Activated effector memory CD4-positive, alpha-beta T cell treated with anti-CD3 and anti-CD28 coated beads, Interleukin-2, amount 50 U/mL, for 16 hours (primary cell): Measurements from ENCODE around the gene SPRN.
"Not testable (repeated sequence)": the region's sequence is repeated elsewhere in the genome, so short reads cannot be mapped to it uniquely, and the experiment has no call there.

Experiments
- DNase-seq: peaks from one replicate; pipeline ENCODE4 v3.0.0-alpha.2; 2020

Gene SPRN, protein sequence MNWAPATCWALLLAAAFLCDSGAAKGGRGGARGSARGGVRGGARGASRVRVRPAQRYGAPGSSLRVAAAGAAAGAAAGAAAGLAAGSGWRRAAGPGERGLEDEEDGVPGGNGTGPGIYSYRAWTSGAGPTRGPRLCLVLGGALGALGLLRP

DNA sequence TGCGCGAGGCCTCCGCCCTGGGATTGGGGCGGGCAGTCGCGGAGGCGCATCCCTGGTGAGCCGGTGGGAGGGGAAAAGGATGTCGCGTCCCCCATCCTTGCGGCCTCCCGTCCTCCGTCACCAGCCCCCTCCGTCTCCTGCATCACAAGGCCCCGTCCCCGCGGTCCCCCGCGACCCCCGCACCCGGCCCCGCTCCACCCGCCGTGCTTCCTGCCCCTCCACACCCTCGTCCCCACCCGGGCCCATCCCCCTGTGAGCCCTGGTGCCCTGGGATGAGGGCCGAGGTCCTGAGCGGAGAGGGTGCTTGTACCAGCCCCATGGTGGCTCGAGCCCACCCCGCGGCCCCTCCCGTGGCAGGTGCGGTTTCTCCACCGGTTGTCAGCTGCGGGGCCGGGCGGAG, at the start of gene SPRN:
Gene SPRN, minus strand, starts transcription at position 25 of the 400 bp plus-strand sequence. CDS start 944 bp downstream, outside the sequence.
- peak; percentile 57 for DNase-seq

DNA sequence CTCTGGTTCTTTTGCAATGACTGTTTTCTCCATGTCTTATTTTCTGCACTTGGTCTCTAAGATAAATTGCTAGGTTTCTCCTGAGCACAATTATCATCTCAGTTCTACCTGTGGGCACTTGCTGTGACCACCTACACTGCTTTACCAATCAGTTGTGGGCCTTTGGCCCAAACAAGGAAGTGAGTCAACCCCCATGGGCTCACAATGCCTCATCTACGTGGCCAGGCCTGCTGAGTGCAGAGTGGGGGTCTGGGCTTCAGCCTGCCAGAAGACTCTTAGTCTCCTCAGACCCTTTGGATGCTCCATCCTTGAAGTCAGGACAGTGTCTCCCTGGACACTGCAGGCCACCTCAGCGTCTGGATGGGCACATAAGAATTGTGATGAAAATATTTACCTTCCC, 49.6 kb upstream of the SPRN start:
- DNase-seq, result peak; percentile 59

DNA sequence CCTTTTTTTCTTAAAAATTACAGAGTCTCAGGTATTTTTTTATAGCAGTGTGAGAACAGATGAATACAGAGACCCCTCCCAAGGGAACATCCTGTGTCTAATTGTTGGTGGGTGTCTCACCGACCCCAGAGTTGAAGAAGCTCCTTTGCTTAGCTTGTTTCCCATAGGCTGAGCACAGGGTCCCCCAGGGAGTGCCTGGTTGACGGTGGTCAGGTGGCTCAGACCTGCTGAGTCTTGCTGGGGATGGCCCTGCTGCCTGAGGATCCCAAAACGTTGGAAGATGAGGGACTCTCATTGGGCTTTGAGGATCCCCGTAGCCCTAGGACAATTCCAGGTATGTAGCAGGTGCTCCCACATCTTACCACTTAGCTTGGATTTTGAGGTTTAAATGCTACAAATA, 48.8 kb upstream of the SPRN start:
- DNase-seq, result peak; percentile 53

DNA sequence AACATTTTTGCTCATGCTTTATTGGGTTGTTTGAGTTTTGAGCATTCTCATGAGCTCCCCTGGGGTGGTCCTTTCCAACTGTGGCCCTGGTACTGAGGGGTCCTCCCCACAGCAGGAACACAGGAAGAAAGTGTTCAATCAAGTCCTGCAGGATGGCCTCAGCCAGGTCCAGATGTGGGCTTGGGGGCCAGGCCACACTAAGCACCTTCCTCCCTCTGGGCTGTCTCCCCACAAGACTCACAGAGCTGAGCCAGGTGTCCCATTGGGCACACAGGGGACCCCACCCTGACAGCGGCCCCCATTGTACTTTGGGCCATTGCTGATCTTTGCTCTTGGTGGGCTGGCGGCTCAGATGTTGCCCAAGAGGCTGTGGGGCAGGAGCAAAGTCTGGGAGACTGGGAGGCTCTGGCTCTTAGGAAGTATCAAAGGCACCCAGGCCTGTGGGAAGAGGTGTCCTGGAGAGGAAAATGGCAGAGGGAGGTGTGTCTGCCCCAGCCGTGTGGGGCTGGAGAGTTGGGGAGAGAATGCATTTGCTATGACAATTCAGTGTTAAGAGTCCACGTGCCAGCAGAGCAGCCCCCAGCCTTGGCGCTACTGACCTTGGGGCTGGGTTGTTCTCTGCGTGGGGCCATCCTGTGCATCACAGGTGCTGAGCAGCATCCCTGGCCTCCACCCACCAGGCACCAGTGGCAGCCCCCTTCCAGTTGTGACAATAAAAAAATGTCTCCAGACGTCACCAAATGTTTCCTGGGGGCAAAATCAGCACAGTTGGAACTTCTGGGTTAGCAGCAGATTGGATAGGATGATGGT, 47.1 kb upstream of the SPRN start:
- no peak for DNase-seq

DNA sequence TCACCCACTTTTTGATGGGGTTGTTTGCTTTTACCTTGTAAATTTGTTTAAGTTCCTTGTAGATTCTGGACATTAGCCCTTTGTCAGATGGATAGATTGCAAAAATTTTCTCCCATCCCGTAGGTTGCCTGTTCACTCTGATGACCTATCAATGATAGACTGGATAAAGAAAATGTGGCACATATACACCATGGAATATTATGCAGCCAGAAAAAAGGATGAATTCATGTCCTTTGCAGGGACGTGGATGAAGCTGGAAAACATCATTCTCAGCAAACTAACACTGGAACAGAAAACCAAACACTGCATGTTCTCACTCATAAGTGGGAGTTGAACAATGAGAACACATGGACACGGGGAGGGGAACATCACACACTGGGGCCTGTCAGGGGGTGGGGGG, 44.8 kb upstream of the SPRN start:
- DNase-seq, result not testable (repeated sequence)

DNA sequence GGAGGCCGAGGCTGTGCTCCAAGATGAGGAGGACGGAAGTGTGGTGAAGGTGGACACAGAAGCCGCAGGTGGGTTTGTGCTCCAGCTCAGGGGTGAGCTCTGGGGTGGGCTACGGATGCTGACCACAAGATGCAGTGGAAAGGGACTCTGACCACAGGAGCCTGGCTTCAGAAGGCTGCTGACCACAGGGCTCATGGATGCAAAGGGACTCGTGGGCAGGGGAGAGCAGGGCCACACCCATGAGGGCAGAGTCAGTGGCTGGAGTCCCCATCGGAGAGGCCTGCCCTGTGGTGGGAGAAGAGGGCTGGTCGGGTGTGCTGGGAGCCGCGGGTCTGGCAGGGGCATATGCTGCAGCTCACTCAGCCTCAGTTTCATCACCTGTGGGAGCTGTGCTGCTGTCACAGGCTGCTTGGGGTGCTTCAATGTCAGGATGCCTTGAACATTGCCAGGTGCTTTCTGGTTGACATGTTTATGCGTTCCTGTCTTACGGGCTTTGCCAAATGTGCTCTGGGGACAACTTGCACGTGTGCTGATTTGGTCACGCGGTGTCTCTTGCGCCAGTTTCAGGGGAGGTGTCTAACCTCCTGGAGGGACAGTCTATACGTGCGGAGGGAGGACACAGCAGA, 43.0 kb upstream of the SPRN start:
- no peak for DNase-seq

DNA sequence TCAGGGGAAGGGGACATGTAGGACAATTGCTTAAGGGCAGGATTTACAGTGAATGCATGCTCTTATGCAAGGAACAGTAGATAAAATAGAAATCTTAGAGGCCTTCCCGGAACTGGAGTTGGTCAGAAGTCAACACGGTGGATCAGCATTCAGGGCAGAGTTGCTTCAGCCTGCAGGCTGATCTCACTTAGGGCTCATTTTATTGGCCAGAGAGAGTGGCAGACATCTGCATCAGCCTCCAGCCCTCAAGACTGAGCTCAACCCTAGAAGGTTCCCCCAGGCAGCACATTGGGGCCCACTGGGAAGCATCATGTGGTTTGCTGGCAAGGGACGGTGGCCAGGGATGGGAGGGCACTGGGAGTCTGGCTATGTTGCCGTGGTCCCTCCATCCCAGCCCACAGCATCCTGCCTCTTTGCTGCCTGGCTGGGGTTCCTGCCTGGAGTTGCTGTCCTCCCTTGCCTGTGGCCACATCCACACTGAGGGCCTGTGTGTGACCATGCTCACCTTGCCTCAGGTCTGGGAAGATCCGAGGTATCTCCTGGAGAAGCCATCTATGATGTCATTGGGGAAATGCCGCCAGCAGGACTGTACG, 42.4 kb upstream of the SPRN start:
- DNase-seq, result no peak

DNA sequence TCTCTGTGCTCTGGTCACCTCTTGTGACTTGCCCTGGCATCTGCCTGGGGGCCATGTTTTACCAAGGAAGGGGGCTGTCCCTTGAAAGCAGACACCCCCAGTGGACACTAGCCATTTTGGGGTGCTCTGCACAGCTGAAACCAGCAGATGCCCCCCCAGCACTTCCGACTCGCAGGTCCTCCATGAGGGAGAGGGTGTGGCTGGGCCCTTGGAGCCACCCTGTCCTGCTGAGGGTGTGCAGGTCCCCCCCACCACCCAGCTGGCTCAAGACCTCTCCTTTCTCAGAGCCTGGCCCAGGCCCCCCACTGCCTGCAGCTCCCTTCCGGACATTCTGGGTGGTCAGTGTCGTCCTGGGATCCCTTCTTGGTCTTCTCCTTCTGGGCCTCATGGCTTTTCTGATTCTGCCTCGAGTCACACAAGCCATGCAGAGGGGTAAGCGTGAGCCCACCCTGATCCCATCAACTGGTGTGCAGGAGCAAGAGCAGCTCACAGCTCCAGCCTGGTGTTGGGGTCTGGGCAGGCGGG, 41.6 kb upstream of the SPRN start:
- no peak for DNase-seq

DNA sequence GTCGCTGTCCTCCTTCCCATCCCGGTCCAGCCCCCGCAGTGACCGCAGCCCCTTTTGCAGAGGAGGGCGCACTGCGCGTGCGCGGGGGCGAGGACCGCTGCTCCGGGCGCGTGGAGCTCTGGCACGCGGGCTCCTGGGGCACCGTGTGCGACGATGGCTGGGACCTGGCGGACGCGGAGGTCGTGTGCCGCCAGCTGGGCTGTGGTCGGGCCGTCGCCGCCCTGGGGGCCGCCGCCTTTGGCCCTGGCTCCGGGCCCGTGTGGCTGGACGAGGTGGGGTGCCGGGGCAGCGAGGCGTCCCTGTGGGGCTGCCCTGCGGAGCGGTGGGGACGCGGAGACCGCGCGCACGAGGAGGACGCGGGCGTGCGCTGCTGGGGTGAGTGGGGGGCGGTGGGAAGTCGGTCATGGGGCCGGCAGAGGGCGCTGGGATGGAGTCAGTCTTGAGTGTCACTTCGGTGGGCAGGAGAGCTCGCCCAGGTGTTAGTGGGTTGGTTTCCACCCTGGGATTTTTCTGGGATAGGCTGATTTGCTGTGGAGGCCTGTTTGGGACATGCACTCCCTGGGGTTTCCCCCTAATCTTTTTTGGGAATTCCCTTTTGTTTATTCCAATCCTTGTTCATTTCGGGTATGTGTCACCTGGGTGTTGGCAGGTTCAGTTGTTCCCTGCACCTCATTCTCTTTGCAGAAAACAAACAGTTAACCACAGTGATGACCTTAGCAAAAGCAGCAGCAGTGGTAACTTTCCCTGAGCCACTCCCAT, 40.9 kb upstream of the SPRN start:
- DNase-seq, result no peak

DNA sequence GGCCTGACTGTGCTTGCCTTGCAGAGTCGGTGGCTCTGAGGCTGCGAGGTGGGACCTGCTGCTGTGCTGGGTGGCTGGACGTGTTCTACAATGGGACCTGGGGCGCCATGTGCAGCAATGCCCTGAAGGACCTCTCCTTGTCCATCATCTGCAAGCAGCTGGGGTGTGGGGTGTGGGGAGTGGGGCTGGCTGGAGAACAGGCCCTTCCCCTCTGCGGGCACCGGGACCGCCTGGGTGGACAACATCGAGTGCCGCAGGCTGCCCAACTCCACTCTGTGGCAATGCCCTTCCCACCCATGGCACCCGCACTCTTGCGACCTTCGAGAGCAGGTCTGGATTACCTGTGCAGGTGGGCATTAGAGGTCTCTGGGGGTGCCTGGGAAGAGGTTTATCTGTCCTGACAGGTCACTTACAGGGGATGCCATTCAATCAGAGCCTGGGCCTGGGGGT, 40.2 kb upstream of the SPRN start:
- DNase-seq, result no peak

DNA sequence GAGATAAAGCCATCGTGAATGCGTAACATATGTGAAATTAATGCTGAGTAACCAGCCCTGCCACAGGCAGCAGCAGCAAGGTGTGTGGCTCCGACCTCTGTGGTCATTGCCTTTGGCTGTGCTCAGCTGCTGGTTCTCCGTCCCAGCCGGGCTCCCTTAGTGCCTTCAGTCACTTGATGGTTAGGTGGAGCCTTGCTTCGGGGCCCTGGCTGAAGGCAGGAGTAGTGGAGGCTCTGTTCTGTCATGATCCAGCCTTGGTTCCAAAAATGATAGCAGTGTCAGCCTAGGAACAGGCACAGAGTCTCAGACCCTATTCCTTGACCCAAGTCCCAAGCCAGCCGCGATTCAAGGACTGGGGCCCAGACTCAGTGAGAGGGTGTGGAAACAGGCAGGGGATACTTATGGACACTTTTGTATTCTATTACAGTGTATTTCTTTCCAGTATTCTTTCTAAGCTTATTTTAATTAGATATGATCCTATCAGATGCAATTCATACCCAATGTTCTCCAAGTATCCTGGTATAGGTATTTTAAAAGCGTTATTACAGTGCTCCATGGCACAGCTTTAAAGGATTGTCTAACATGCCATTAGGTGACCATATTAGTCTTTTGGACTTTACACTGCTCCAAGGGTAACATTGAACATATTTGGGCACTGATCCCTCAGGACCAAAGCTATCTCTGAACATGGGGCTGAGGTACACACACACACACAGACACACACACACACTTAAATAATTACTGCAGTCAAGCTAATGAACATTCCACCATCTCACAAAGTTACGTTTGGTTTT, 38.3 kb upstream of the SPRN start:
- DNase-seq, result no peak

DNA sequence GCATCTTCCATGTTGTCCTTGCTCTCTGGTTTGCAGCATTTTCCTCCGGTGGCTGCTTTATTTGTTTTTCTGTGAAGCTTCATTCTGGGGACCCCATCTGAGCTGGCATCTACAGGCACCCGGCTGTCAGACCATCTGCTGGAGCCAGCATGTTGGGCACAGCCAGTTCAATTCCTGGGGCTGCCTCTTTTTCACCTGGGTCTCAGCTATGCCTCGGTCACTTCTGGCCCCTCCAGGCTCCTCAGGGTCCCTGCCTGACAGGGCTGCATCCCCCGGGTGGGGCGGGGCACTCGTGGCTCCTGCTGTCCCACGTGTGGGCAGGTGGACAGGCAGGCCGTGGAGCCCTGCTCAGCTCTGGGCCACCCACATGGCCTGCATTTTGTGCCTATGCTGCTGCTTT, 37.4 kb upstream of the SPRN start:
- no peak for DNase-seq

DNA sequence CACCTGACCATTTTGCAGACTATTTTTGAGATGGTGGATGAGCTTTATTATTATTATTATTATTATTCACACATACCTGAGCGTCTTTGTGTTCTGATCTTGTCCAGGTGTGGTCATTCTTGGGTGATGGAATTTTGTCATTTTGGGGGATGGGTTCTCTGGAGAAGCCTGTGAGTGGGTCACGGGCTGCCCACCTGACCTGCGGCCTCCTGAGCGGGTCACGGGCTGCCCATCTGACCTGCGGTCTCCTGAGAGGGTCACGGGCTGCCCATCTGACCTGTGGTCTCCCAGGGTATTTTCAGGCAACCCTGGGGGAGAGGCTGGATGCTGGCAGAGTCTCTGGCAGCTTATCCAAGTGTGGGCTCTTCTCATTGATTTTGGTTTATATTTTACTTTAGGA, 36.6 kb upstream of the SPRN start:
- no peak for DNase-seq

DNA sequence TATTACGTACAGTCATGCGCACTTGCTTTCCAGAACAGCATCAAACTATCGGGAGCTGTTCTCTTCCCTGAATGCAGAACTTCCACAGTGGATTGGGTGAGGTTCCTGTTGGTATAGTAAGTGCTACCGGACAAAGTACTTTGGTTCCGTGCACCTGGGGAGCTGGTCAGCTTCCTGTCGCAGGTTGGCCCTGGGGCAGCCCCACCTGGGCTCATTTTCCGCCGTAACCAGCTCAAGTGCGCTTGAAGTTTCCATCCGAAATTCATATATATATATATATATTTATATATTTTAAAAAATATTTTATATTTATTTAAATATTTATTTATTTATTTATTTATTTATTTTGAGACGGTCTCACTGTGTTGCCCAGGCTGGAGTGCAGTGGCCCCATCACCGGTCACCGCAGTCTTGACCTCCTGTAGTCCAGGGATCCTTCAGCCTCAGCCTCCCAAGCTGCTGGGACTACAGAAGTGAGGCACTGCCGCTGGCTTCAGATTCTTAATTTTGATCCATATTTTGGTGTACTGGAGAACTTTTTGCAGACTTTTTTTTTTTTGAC, 35.9 kb upstream of the SPRN start:
- no peak for DNase-seq

DNA sequence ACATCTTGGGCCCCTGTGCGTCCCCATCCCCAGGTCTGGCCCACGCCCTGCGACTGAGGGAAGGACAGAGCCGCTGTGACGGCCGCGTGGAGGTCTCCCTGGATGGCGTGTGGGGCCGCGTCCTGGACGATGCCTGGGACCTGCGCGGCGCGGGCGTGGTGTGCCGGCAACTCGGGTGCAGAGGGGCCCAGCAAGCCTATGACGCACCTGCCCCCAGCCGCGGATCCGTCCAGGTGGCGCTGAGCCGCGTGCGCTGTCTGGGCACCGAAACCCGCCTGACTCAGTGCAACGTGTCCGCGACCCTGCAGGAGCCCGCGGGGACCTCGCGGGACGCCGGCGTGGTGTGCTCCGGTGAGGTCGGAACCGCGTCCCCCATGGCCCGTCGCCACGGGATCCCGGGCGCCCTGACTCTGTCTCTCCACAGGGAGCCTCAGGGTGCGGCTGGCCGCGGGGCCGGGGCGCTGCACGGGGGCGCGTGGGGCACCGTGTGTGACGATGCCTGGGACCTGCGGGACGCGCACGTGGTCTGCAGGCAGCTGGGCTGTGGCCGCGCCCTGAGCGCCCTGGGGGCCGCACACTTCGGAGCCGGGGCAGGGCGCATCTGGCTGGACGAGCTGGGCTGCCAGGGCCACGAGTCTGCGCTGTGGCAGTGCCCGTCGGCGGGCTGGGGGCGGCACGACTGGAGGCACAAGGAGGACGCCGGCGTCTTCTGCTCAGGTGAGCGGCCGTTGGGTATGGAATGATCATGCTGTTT, 35.2 kb upstream of the SPRN start:
- peak; percentile 59 for DNase-seq

DNA sequence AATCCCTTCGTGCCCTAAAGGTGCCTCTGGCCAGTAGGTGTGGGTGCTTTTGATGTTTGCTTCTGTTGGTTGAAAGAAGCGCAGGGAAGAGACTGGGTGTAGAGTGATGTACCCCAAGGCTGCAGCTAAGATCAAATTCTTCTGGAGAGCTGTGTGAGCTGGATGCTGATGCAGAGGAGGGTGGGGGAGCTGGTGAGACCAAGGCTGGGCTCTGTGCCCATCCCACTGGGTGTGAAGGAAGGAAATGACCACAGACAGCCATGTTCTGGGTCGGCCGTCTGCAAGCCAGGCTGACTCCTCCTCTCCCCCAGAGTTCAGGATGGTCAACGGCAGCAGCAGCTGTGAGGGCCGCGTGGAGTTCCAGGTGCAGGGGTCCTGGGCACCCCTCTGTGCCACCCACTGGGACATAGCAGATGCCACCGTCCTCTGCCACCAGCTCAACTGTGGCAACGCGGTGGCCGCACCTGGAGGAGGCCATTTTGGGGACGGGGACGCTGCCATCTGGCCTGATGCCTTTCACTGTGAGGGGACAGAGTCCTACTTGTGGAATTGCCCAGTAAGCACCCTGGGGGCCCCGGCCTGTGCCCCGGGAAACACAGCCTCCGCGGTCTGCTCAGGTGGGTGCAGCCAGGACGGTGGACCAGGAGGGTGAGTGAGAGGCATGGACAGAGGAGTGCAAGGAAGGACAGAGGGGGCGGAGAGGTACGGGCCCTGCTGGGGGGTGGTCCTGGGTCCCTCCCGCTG, 34.5 kb upstream of the SPRN start:
- DNase-seq, result peak; percentile 52

DNA sequence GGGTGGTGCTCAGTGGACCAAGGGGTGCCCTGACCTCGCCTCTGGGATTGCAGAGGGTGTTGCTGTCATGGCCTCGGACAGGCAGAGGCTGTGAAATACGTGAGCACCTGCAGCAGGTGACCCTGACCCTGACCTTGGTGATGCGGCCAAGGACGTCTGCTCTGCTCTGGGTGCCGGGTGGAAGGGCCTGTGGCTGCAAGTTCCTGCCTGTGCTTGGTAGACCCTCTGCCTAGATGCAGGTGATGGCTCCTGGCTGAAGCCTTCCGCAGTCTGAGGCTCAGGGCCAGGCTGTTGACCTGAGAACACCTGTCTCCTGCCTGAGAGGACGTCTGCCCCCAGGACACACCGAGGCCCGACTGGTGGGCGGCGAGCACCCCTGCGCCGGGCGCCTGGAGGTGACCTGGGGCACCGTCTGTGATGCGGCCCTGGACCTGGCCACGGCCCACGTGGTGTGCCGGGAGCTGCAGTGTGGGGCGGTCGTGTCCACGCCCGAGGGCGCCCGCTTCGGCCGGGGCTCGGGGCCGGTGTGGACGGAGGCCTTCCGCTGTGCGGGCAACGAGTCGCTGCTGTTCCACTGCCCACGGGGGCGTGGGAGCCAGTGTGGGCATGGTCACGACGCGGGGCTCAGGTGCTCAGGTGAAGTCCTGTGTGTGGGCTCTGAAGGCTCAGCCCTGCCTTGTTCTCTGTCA, 33.7 kb upstream of the SPRN start:
- peak; percentile 51 for DNase-seq

DNA sequence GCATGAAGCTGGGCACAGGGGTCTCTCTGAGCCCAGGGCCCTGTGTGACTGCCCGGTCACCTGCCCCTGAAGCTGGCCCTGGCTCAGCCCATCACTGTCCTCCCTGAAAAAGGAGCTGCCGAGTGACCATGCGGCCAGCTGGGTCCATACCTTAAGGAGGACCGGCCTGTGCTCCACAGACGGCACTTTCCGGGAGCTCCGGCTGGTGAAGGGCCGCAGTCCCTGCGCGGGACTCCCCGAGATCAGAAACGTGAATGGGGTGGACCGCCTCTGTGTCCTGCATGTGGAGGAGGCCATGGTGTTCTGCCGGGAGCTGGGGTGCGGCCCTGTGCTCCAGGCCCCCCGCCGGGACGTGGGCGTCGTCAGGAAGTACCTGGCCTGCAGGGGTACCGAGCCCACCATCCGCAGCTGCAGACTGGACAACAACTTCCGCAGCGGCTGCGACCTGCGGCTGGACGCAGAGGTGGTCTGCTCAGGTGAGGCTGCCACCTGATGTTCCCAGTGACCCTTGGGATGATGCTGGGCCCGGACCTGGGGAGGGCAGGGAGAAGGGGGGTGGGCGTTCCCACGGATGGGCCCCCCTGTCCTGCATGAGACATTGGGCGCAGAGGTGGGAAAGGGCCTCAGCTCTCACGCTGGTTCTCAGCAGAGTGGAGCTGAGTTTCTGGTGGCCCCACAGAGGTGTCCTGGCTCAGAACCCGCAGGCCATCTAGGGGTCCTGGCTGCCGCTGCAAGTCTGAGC, 32.8 kb upstream of the SPRN start:
- peak; percentile 52 for DNase-seq
